Caco-2 (cell line): ENCODE results near the gene VAMP1. TPM values are rescaled to one million over a fixed set of nuclear protein-coding genes. Genes with fewer than 3 reads are reported as not detected.

Source experiments
- BruUV-seq: library from RNA; stranded (reverse); fragments of 400-500 nt; replicated peaks from 2 replicates; lab custom pipeline; 2021; lab: Mats Ljungman, UMichigan
- CTCF ChIA-PET: fragments of 300-600 bp; sonication (Branson Sonifier 250); formaldehyde crosslinking; loops from one replicate; lab custom pipeline; 2022; ENCODE audit warnings: antibody characterized with exemption; lab: Charles Lee
- POLR2A ChIA-PET: fragments of 300-600 bp; sonication (Branson Sonifier 250); formaldehyde crosslinking; loops from one replicate; lab custom pipeline; 2022; ENCODE audit warnings: antibody characterized with exemption; lab: Charles Lee
- DNase-seq, 2 experiments: peaks; one replicate each; pipeline versions ENCODE4 v3.0.0 to v3.0.0-alpha.2; 2020 to 2022
- H3K27me3 ChIP-seq: replicated peaks from 2 replicates; pipeline ENCODE4 v1.6.0; 2011; ENCODE audit warnings: low read length; ENCODE audit not compliant: control insufficient read depth, insufficient read depth
- H3K36me3 ChIP-seq: 2 replicates; pipeline ENCODE4 v1.5.1; 2011; ENCODE audit warnings: low read length; ENCODE audit not compliant: control insufficient read depth, insufficient read depth
- H3K4me1 ChIP-seq: fragments of 250-450 bp; sonication (Bioruptor Pico); 2 replicates; pipeline ENCODE4 v1.5.1; 2020; ENCODE audit warnings: mild to moderate bottlenecking
- H3K4me3 ChIP-seq: 2 replicates; pipeline ENCODE4 v1.5.1; 2011; ENCODE audit warnings: low read depth, mild to moderate bottlenecking, control low read depth, low read length
- H3K9me3 ChIP-seq: fragments of 250-450 bp; sonication (Bioruptor Pico); 2 replicates; pipeline ENCODE4 v1.5.1; 2020; ENCODE audit warnings: mild to moderate bottlenecking, moderate library complexity
- H3K27ac Mint-ChIP-seq: one replicate; pipeline ENCODE4 v1.8.0; 2022; ENCODE audit warnings: mixed read lengths; ENCODE audit not compliant: unreplicated experiment
- H3K27me3 Mint-ChIP-seq: one replicate; pipeline ENCODE4 v1.8.0; 2022; ENCODE audit warnings: mixed read lengths; ENCODE audit not compliant: insufficient read depth, unreplicated experiment
- H3K36me3 Mint-ChIP-seq: one replicate; pipeline ENCODE4 v1.8.0; 2022; ENCODE audit warnings: mild to moderate bottlenecking, mixed read lengths; ENCODE audit not compliant: insufficient read depth, unreplicated experiment
- H3K4me1 Mint-ChIP-seq: one replicate; pipeline ENCODE4 v1.8.0; 2022; ENCODE audit warnings: low read depth, mixed read lengths; ENCODE audit not compliant: unreplicated experiment
- H3K4me3 Mint-ChIP-seq: one replicate; pipeline ENCODE4 v1.8.0; 2022; ENCODE audit warnings: mild to moderate bottlenecking, moderate library complexity, mixed read lengths; ENCODE audit not compliant: unreplicated experiment
- H3K9me3 Mint-ChIP-seq: one replicate; pipeline ENCODE4 v1.8.0; 2022; ENCODE audit warnings: mixed read lengths; ENCODE audit not compliant: unreplicated experiment
- CTCF ChIP-seq, 2 experiments: fragments of 200-600 bp in 1 of 2; IDR thresholded peaks; 1 replicate in 1 of 2; 2 replicates in 1 of 2; pipeline versions ENCODE4 v1.5.1 to v1.8.0; 2011 to 2022; ENCODE audit warnings: antibody characterized with exemption in 1 of 2, control low read depth in 1 of 2, inconsistent platforms in 1 of 2, low read depth in 1 of 2, low read length in 1 of 2, mild to moderate bottlenecking in 1 of 2, moderate library complexity in 1 of 2; ENCODE audit not compliant: insufficient read depth in 1 of 2, severe bottlenecking in 1 of 2, unreplicated experiment in 1 of 2
- intact Hi-C: fragments of 100-400 bp; cut with micrococcal nuclease; formaldehyde crosslinking; loops from one replicate; pipeline ENCODE4 v1.10.0; 2022; ENCODE audit not compliant: unreplicated experiment
- total RNA-seq: library from RNA; stranded (reverse); gene quantifications from 2 replicates; pipeline ENCODE4 v1.2.3, GENCODE V29; 2022

The VAMP1 gene
- total RNA-seq, 1 experiment from 2014 or later: 8.4 TPM

- CTCF ChIA-PET: interaction anchor here (0.6 to 2.5 kb wide), 2 partner anchors 14 to 27 kb away, joined by 3 to 11 read pairs; no protein-coding TSS in a partner anchor
- Mint-ChIP-seq H3K27ac (no peak overlapping the region), H3K4me1 (no peaks in the 10 kb centered on the region), H3K27me3 (no peaks in the 10 kb centered on the region), H3K9me3 (no peaks in the 10 kb centered on the region), H3K4me3 (no peak overlapping the region), H3K36me3 (no peaks in the 10 kb centered on the region)
- BruUV-seq: no TSS peak
- POLR2A ChIA-PET: interaction anchor here (0.6 kb wide), 1 partner anchor 55 kb away, joined by 3 read pairs; the partner anchor contains the start of gene MRPL51
- H3K4me3 ChIP-seq: no peak overlapping the region
- no peaks in the 10 kb centered on the region for H3K27me3 ChIP-seq
- no peaks in the 10 kb centered on the region for H3K9me3 ChIP-seq
- no peaks in the 10 kb centered on the region for H3K36me3 ChIP-seq
- TF ChIP-seq CTCF (IDR thresholded peaks at IDR 0.05; ENCODE audit: insufficient read depth in 1 of 2, low read depth in 1 of 2, low read length in 1 of 2, severe bottlenecking in 1 of 2, unreplicated experiment in 1 of 2): no peak
- peak in 1 of 2 experiments; percentile 15 for DNase-seq
- H3K4me1 ChIP-seq: no peaks in the 10 kb centered on the region
- intact Hi-C loops: no loop called here
Observed at GRCh38 chr12:6438345-6438744, 32.1 kb downstream of the VAMP1 start.

- Mint-ChIP-seq H3K4me1 (no peaks in the 10 kb centered on the region), H3K27ac (no peak overlapping the region), H3K4me3 (no peak overlapping the region), H3K36me3 (no peaks in the 10 kb centered on the region), H3K9me3 (no peaks in the 10 kb centered on the region), H3K27me3 (no peaks in the 10 kb centered on the region)
- no TSS peak for BruUV-seq
- no peak for TF ChIP-seq CTCF (IDR thresholded peaks at IDR 0.05; ENCODE audit: insufficient read depth in 1 of 2, low read depth in 1 of 2, low read length in 1 of 2, severe bottlenecking in 1 of 2, unreplicated experiment in 1 of 2)
- Histone ChIP-seq H3K4me3 (no peak overlapping the region), H3K36me3 (no peaks in the 10 kb centered on the region), H3K27me3 (no peaks in the 10 kb centered on the region), H3K9me3 (no peaks in the 10 kb centered on the region), H3K4me1 (no peaks in the 10 kb centered on the region)
- ChIA-PET POLR2A (no interaction called here), CTCF (interaction anchor here (2.5 kb wide), 1 partner anchor 28 kb away, joined by 11 read pairs; no protein-coding TSS in a partner anchor)
- intact Hi-C loops: no loop called here
- DNase-seq: peak in 1 of 2 experiments; percentile 19
Observed at GRCh38 chr12:6437586-6437985, 32.9 kb downstream of the VAMP1 start.

- no peak for TF ChIP-seq CTCF (IDR thresholded peaks at IDR 0.05; ENCODE audit: insufficient read depth in 1 of 2, low read depth in 1 of 2, low read length in 1 of 2, severe bottlenecking in 1 of 2, unreplicated experiment in 1 of 2)
- CTCF ChIA-PET: interaction anchor here (1.0 kb wide), 1 partner anchor 98 kb away, joined by 3 read pairs; the partner anchor contains the start of gene GAPDH
- POLR2A ChIA-PET: no interaction called here
- peak in 1 of 2 experiments; percentile 21 for DNase-seq
- Histone ChIP-seq H3K27me3 (no peaks in the 10 kb centered on the region), H3K4me3 (no peak overlapping the region), H3K9me3 (no peaks in the 10 kb centered on the region), H3K36me3 (no peaks in the 10 kb centered on the region), H3K4me1 (no peaks in the 10 kb centered on the region)
- no peaks in the 10 kb centered on the region for H3K9me3 Mint-ChIP-seq
- intact Hi-C loops: no loop called here
- no peak overlapping the region for H3K4me3 Mint-ChIP-seq
- H3K36me3 Mint-ChIP-seq: no peaks in the 10 kb centered on the region
- no TSS peak for BruUV-seq
- H3K27me3 Mint-ChIP-seq: no peaks in the 10 kb centered on the region
- H3K27ac Mint-ChIP-seq: no peak overlapping the region
- no peaks in the 10 kb centered on the region for H3K4me1 Mint-ChIP-seq
Observed at GRCh38 chr12:6435961-6436715, 34.3 kb downstream of the VAMP1 start.
